GM23248 (cell line): Measurements from ENCODE around the gene TRIM62.

ENCODE experiments used
- EZH2 ChIP-seq: fragments of 200-600 bp; sonication (generic); IDR thresholded peaks from 2 replicates; pipeline ENCODE4 v1.6.1; 2018; ENCODE audit warnings: antibody characterized with exemption, mild to moderate bottlenecking; ENCODE audit not compliant: insufficient read depth, poor library complexity, severe bottlenecking
- EZH2phosphoT487 ChIP-seq: fragments of 200-600 bp; sonication (generic); IDR thresholded peaks from 2 replicates; pipeline ENCODE4 v1.6.1; 2018; ENCODE audit warnings: antibody characterized with exemption, moderate library complexity, mild to moderate bottlenecking, low read depth; ENCODE audit not compliant: insufficient read depth

DNA sequence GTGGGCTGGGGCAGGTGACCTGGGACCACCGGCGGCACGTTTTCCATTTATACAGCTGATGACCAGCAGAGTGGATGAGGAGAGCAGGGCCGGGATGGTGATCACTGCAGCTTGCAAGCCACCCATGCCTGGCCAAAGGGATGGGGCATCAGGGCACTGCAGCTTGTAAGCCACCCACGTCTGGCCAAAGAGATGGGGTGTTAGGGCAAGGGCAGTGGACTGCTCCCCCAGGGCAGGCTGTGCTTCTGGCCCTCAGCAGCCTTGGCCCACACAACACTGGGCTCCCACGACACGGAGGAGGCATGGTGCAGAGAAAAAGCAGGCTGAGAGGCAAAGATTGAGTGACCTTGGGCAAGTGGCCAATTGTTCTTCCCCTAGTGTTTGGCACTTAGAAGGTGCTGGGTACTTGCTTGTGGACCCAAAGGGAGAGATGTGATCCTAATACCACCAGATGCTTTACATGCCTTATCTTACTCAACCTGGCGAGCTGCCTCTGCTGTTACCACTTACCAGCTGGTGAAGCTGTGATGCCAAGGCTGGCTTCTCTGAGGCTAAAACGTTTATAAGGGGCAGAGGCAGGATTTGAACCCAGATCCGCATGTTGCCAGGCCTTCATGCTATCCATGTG lies 48.3 kb downstream of the TRIM62 start:
- no peak for TF ChIP-seq EZH2
- TF ChIP-seq EZH2phosphoT487 = no peak
